Measurements from ENCODE around the gene PEDS1.
"Not testable (repeated sequence)": the region's sequence is repeated elsewhere in the genome, so short reads cannot be mapped to it uniquely, and the experiment has no call there.

PEDS1 gene

GRCh38 chr20:50136822-50137599, 16.5 kb downstream of the PEDS1 start:
- DNase-seq = no peak

- not testable (repeated sequence) for DNase-seq
Measured at GRCh38 chr20:50135157-50135556, 18.4 kb downstream of the PEDS1 start.

GRCh38 chr20:50133474-50134217, 19.9 kb downstream of the PEDS1 start:
- DNase-seq = peak in 1 of 51 donors; percentile 6

GRCh38 chr20:50133041-50133440, 20.5 kb downstream of the PEDS1 start:
- no peak for DNase-seq

GRCh38 chr20:50130995-50131394, 22.5 kb downstream of the PEDS1 start:
- DNase-seq = no peak

- DNase-seq = no peak
Measured at GRCh38 chr20:50130356-50130723, 23.2 kb downstream of the PEDS1 start.

- no peak for DNase-seq
Measured at GRCh38 chr20:50129662-50130355, 23.7 kb downstream of the PEDS1 start.

GRCh38 chr20:50128520-50128905, 25.0 kb downstream of the PEDS1 start:
- no peak for DNase-seq

- no peak for DNase-seq
Measured at GRCh38 chr20:50127587-50128519, 25.7 kb downstream of the PEDS1 start.

- DNase-seq = no peak
Measured at GRCh38 chr20:50126662-50127061, 26.9 kb downstream of the PEDS1 start.

GRCh38 chr20:50125279-50125678, 28.2 kb downstream of the PEDS1 start:
- DNase-seq = no peak

GRCh38 chr20:50124496-50124895, 29.0 kb downstream of the PEDS1 start:
- no peak for DNase-seq

GRCh38 chr20:50123418-50123817, 30.1 kb downstream of the PEDS1 start:
- no peak for DNase-seq

GRCh38 chr20:50122763-50123162, 30.8 kb downstream of the PEDS1 start:
- DNase-seq = no peak

GRCh38 chr20:50121858-50122271, 31.7 kb downstream of the PEDS1 start:
- no peak for DNase-seq

- peak in 43 of 51 donors; percentile 4 to 82 (median 44) for DNase-seq
Measured at GRCh38 chr20:50120935-50121693, 32.4 kb downstream of the PEDS1 start.

- no peak for DNase-seq
Measured at GRCh38 chr20:50118203-50118602, 35.3 kb downstream of the PEDS1 start.

GRCh38 chr20:50116368-50116999, 37.0 kb downstream of the PEDS1 start:
- DNase-seq = peak in 2 of 51 donors; percentile 23 to 35

- DNase-seq = peak; percentile 34 to 98 (median 94)
Measured at GRCh38 chr20:50115591-50116367, 37.7 kb downstream of the PEDS1 start.

Measured in hypothalamus (tissue), 51 donors.